AG04450 (cell line): ENCODE measurements around the gene GPR176. TPM values are rescaled to one million over a fixed set of nuclear protein-coding genes. Genes with fewer than 3 reads are reported as not detected.
A peak's percentile ranks its signal among the peaks of the same experiment; 100 is the strongest.

Experiments used
- CTCF ChIA-PET: fragments of 300-600, 350-600 bp; formaldehyde crosslinking; extraction: SDS; loops from one replicate; lab custom pipeline; 2022; ENCODE audit warnings: antibody characterized with exemption, inconsistent platforms; lab: Charles Lee
- POLR2A ChIA-PET: fragments of 350-600 bp; formaldehyde crosslinking; extraction: SDS; loops from one replicate; lab custom pipeline; 2021; ENCODE audit warnings: antibody characterized with exemption, inconsistent platforms; lab: Yijun Ruan, JAX
- DNase-seq: peaks from one replicate; pipeline ENCODE4 v3.0.0-alpha.2; 2011; ENCODE audit warnings: low read depth, low spot score
- H3K27ac ChIP-seq: one replicate; pipeline ENCODE4 v1.5.1; 2012; ENCODE audit warnings: low read depth, low read length, control low read depth
- H3K27me3 ChIP-seq: one replicate; pipeline ENCODE4 v1.6.0; 2012; ENCODE audit warnings: low read length; ENCODE audit not compliant: control insufficient read depth, insufficient read depth
- H3K4me3 ChIP-seq: 2 replicates; pipeline ENCODE4 v1.5.1; 2011; ENCODE audit warnings: mild to moderate bottlenecking, low read depth, low read length, control low read depth
- H3K9me3 ChIP-seq: 2 replicates; pipeline ENCODE4 v1.5.1; 2012; ENCODE audit warnings: low read length; ENCODE audit not compliant: control insufficient read depth, insufficient read depth
- polyA plus RNA-seq: library from polyadenylated mRNA; depleted of rRNA; stranded (reverse); fragments of >200 nt; gene quantifications from 2 replicates; pipeline ENCODE4 v1.2.3, GENCODE V29; 2011
- TF ChIP-seq, protein P1 (sequence below): IDR thresholded peaks from 2 replicates; pipeline ENCODE4 v1.5.1; 2011; ENCODE audit warnings: low read depth, low read length, control low read depth, inconsistent platforms

The GPR176 gene
- polyA plus RNA-seq, 1 experiment: 83.9 TPM

GRCh38 chr15:39887832-39888231, 32.2 kb downstream of the GPR176 start:
- DNase-seq: no peak
- no peak overlapping the region for H3K4me3 ChIP-seq
- ChIA-PET CTCF (interaction anchor here (0.6 to 2.0 kb wide), 12 partner anchors 9 to 387 kb away, joined by 3 to 8 read pairs (median 4); no protein-coding TSS in a partner anchor), POLR2A (interaction anchor here (0.6 to 1.0 kb wide), 2 partner anchors 47 to 93 kb away, joined by 3 to 4 read pairs; no protein-coding TSS in a partner anchor)
- H3K27me3 ChIP-seq: no peaks in the 10 kb centered on the region
- TF ChIP-seq, protein P1, sequence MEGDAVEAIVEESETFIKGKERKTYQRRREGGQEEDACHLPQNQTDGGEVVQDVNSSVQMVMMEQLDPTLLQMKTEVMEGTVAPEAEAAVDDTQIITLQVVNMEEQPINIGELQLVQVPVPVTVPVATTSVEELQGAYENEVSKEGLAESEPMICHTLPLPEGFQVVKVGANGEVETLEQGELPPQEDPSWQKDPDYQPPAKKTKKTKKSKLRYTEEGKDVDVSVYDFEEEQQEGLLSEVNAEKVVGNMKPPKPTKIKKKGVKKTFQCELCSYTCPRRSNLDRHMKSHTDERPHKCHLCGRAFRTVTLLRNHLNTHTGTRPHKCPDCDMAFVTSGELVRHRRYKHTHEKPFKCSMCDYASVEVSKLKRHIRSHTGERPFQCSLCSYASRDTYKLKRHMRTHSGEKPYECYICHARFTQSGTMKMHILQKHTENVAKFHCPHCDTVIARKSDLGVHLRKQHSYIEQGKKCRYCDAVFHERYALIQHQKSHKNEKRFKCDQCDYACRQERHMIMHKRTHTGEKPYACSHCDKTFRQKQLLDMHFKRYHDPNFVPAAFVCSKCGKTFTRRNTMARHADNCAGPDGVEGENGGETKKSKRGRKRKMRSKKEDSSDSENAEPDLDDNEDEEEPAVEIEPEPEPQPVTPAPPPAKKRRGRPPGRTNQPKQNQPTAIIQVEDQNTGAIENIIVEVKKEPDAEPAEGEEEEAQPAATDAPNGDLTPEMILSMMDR: peak; percentile 37
- no peaks in the 10 kb centered on the region for H3K9me3 ChIP-seq
- no peak overlapping the region for H3K27ac ChIP-seq

- no peaks in the 10 kb centered on the region for H3K9me3 ChIP-seq
- H3K4me3 ChIP-seq: no peak overlapping the region
- no peak overlapping the region for H3K27ac ChIP-seq
- no peaks in the 10 kb centered on the region for H3K27me3 ChIP-seq
- TF ChIP-seq, protein P1: no peak
- no peak for DNase-seq
- CTCF ChIA-PET: interaction anchor here (0.6 to 2.0 kb wide), 12 partner anchors 10 to 388 kb away, joined by 3 to 8 read pairs (median 4); no protein-coding TSS in a partner anchor
- POLR2A ChIA-PET: interaction anchor here (0.6 to 1.0 kb wide), 2 partner anchors 47 to 92 kb away, joined by 3 to 4 read pairs; no protein-coding TSS in a partner anchor
Observed at GRCh38 chr15:39887211-39887610, 32.9 kb downstream of the GPR176 start.

DNA sequence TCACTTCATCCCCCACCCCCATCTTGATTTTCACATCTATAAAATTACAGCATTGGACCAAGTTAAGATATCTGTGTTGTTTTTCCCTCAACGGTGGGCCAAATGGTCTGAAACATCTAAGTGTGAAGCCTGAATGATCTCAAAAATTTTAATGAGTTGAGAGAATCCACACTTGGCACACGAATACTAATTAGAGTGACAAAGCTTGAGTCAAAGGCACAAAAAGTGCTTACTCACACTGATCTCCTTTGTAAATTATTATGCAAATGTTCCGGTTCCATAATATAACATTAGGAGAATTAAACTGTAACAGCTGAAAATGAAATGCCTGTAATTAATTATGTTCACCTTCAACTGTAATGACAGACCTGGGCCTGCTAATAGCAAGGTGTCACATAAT, 33.6 kb downstream of the GPR176 start:
- no peaks in the 10 kb centered on the region for H3K27me3 ChIP-seq
- POLR2A ChIA-PET: no interaction called here
- TF ChIP-seq, protein P1: no peak
- CTCF ChIA-PET: no interaction called here
- H3K27ac ChIP-seq: no peak overlapping the region
- H3K9me3 ChIP-seq: no peaks in the 10 kb centered on the region
- DNase-seq: no peak
- no peak overlapping the region for H3K4me3 ChIP-seq

DNA sequence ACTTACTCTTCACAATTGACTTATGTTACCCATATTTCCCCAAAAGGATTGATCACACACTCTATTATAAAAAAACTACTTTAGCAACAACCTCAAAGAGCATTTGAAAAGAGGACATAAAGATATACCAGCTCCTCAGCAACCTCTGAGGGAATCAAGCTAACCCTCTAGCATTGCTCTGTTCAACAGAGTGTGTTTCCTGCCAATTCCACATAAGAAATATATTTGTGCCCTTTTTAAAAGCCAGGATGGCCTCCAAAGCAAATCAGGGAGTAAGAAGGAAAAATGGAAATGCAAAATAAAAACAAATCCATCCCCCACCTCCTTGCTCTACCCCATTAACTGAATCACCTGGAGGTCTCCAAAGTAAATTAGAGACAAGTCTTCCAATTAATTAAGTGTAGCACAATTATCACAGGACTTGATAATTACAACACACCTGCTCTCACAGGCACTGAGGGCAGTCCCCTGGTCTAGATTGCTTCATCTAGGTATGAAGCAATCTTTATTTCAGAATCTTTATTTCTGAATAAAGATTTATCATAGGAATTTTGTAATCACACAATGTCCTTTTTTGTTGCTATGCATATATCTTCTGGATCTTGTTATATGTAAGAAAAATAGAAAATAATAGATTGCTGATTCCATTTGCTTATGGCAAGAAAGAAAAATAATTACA, 34.8 kb downstream of the GPR176 start:
- CTCF ChIA-PET: no interaction called here
- TF ChIP-seq, protein P1: no peak
- no peak overlapping the region for H3K4me3 ChIP-seq
- H3K27me3 ChIP-seq: no peaks in the 10 kb centered on the region
- H3K27ac ChIP-seq: no peak overlapping the region
- no peaks in the 10 kb centered on the region for H3K9me3 ChIP-seq
- DNase-seq: no peak
- POLR2A ChIA-PET: no interaction called here

- Histone ChIP-seq H3K27ac (no peak overlapping the region), H3K27me3 (no peaks in the 10 kb centered on the region), H3K9me3 (no peaks in the 10 kb centered on the region), H3K4me3 (no peak overlapping the region)
- ChIA-PET CTCF (no interaction called here), POLR2A (no interaction called here)
- no peak for DNase-seq
- TF ChIP-seq, protein P1: no peak
Observed at GRCh38 chr15:39884351-39884750, 35.7 kb downstream of the GPR176 start.
